GM19395 (cell line): ENCODE results near the gene VAT1.

Experiments used
- ATAC-seq: cut with Tn5 transposase; IDR thresholded peaks from one replicate; pipeline ENCODE4 v1.9.1; 2021; ENCODE audit warnings: mild to moderate bottlenecking, moderate library complexity; ENCODE audit not compliant: unreplicated experiment

The VAT1 gene

DNA sequence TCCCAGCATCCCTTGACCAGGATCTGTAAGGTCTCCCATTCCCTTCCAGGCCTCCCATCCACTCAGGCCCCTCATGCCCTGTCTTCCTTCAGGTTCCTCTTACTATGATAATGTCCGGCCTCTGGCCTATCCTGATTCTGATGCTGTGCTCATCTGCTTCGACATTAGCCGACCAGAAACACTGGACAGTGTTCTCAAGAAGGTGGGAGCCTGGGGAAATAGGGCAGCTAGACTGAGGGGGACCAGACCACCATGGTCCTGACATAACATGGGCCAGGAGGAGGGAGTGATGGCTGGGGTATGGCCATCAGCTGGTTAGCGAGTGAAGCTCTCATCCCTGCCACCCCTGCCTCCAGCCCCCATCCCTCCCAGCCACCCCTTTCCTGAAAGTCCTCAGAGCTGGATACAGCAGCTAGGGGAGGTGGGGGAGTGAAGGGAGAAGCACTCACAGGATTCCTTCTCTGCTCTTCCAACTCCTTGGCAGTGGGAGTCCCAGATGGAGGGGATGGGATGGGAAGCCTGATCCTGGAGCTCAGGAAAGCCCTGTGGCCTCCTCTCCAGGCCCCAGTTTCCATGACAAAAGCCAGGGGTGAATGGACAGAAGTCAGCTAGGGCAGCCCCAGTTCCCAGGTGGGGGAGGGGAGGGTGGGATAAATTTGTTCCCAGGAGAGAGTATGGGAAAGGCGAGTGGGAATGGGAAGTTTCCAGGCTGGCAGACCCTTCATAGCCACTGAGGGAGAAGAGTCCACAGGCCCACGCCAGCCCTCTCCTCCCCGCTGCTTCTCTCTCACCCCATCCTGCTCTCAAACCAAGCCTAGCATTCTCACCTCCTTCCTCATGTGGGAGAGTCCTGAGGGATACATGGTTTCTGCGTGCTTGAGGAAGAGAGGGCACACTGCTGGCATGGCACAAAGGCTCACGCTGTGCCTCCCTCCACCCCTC, 5.2 kb upstream of the VAT1 start:
- no peak for ATAC-seq

DNA sequence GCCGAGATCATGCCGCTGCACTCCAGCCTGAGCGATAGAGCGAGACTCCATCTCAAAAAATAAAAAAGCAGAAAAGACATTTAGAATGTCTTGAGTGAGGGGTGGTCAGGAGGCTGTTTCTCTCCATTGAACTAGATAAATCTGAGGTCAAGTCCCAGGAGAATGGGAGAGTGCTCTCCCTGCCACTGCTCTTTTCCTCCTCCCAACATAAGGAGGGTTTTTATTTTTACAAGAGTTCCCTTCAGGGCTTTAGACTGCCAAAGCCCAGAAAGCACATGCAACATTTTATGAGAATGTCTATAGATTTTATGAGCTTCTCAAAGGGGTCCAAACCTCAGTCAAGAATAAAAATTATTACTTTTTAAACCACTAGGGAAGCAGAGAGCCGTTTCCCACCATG, 4.4 kb upstream of the VAT1 start:
- ATAC-seq, result no peak

DNA sequence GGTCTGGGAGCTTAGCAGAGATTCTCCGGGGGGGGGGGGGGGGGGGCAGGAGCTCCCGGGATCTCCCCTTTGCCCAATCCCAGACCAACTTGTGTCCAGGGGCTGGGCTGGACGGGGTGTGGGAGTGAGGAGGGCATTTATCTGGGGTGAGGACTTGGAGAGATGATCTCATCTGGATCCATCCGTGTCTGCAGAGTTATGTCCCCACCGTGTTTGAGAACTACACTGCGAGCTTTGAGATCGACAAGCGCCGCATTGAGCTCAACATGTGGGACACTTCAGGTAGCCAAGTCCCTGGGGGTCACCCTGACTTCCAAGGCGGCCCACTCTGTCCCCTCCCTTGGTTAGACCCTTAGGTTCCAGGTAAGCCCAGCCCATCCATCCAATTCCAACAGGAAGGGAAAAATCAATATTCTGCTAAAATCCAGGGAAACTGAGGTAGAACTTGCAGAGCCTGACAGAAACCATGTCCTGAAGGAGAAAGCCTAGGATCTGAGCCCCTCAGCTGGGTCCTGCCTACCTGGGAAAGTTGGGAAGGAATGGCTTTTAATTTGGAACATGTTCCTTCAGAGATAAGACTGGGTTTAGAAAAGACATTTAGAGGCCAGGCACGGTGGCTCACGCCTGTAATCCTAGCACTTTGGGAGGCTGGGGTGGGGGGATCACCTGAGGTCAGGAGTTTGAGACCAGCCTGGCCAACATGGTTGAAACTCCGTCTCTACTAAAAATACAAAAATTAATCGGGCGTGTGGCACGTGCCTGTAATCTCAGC, 3.8 kb upstream of the VAT1 start:
- ATAC-seq, result no peak

DNA sequence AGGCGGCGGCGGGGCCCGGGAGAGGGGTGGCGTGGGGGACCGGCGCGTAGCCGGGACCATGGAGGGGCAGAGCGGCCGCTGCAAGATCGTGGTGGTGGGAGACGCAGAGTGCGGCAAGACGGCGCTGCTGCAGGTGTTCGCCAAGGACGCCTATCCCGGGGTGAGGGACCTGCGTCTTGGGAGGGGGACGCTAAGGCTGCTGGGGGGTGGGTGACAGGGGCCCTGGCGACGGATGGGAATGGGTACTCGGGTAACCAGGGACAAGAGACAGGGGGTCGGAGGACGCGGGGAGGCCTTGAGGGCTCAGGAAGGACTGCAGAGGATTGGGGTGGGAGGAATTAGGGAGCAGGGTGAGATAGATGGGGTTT, 3.1 kb upstream of the VAT1 start:
- ATAC-seq, result no peak

DNA sequence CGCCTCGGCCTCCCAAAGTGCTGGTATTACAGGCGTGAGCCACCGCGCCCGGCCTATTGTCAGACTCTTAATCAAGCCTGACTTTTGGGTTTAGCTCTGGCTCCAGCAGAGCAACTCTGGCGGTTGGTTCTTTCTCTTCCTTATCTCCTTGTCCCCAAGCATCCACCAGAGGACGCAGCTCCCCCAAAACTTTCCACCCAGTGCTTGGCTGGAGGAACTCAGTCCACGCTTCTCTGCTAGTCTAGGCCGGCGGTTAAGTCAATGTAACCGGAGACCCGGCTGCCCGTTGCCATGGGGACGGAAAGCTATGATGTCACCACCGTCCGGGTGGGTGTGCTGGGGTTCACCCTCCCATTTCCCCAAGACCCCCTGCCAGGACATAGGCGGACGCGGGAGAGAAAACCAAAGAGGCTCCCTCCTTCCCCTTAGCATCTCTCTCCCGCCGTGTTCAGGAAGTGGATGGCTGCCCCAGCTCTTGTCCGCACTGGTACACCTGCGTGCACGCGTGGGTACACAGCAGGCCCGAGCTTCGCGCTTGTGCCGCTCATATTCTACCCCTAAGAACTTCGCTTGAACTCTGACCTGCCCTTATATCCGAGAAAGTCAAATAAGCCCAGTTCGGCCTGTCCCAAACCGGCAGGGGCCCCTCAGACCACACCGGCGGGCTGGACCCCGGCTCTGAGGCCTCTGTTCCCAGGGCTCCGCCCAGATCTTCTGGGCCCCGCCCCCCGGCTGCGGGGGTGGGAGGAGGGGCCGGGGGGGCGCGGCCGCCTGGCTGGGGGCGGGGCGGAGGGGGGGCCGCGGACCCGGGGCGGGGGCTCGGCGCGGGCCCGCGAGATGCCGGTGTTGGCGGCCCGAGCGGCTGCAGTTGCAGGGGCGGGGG, 2.5 kb upstream of the VAT1 start, which contains the start of gene RND2:
RND2 (plus strand) TSS at position 825 of the 883 bp plus-strand sequence. CDS start 117 bp downstream, outside the sequence.
- ATAC-seq, result no peak

DNA sequence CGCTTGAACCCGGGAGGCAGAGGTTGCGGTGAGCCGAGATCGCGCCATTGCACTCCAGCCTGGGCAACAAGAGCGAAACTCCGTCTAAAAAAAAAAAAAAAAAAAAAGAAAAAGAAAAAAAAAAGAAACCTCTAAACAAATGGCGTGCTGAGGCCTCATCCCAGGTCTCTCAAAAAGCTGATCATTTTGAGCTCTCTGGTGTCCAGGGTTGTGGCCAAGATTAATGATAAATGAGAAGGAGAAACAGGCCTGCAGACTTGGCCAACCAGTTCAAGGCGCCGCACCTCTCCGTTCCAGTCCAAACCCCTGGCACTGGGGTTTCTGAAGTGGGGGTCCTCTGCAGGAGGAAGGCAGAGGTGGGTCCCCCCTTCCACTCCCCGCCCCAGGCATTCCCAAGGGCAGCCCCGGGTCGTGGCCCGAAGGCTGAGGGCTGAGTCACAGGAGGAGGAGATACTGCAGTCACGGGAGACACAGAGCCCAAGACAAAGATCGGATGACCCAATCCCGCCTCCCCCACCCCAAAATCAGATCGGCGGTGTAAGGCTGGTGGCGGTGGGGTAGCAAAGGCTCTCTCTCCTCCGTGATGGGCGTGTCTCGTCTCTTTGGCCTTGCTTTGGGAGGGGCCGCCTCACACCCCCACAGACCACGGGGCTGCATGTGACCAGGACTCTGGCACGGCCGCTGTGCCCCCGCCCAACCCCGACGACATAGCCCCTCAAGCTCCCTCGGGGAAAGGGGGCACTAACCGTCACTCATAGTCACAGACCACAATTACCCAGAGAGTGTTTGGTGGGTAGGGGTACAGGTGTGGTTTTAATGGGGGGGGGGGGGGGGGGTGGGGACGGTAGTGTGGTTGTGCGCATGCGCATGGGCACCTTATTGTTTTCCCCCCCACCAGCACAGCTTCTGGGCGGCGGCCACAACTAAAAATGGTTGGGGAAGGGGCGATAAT, 1.1 kb downstream of the VAT1 start:
- no peak for ATAC-seq

DNA sequence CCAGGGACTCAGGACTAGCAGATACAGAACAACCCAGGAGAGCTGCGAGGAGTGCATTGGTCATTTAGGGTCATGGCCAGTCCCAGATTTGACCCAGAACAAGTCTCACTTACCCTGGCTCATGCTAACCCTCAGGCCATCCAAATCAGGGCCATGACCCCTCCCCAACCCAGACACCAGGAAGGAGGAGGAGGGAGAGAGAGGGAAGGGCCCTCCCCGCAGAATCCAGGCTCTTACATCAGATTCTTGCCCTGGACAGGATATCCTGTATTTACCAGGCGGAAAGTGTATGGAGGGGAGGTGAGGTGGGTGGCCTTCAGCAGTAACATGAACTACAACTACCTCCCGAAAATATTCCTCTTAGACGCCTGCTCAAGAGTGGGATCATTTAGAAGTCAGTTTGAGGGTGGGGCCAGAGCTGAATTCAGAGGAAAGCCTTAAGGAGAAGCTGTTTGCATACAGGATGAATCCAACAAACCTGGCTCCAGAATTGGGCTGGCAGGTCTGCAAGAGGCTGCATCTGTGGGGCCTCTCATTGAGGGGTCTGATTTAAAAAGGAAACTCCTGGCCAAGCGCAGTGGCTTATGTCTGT, 2.1 kb downstream of the VAT1 start:
- no peak for ATAC-seq

DNA sequence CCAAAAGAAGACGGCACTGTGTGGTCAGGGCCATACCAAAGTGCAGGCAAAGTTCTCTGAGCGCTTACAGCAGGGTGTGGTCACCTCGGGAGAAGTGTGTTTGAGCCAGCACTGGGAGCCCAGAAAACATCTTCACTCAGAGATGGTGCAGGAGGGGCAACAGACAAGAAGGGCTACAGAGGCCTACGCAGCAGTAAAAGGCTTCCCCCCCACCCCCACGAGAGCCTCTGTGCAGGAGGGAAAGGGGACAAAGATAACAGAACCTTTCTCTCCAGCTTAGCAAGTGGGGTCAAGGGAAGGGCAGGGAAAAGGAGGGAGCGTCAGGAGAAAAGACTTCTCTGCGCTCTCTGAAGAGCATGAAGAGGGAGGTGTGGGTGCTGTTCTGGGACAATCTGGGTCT, 2.8 kb downstream of the VAT1 start:
- ATAC-seq, result no peak

DNA sequence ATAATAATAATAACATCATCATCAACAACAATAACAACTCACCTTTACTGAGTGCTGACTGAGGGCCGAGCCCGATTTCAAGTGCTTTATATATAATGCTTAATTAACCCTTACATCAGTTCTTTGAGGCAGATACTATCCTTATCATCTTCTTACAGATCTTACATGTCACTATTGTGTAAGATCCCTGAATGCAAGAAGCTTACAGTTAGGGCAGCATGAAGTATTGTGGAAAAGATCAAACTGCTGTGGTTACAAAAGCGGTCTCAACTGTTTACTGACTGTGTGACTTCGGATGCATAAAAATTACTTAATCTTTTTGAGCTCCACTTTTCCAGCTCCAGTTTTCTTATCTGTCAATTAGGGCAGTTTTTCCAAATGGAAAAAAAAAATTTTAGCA, 3.3 kb downstream of the VAT1 start:
- no peak for ATAC-seq

DNA sequence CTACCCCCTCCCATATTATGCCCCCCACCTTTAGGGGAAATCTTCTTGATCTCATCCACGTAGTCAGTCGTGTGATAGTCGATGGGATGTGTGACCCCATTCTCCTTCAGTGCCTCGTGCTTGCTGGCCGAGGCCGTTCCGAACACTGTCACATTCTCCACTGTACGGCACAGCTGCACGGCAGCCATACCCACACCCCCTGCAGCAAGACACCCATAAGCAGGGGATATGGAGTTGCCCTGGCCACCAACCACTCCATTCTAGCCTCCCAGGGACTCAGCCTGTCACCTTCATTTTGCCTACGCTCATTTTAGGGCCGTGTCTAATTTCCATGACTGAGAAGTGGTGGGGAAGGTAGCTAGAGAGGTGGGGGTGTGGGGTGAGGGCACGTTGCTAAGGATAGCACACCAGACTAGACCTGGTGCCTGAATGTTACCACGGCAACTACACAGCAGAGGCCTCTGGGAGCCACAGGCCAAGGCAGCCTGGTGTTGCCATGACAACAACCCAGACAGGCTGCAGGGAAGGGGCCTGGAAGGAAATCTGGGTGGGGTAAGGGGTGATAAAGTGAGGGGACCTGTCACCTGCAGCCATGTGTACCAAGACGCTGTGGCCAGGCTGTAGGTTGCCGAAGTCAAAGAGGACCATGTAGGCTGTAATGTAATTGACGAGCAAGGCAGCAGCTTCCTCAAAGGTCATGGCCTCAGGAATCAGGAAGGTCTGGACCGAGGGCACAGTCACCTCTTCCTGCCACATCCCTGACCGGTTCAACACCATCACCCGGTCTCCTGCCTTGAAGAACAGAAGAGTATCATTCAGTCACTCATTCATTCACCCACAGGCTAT, 4.0 kb downstream of the VAT1 start:
- ATAC-seq, result no peak

DNA sequence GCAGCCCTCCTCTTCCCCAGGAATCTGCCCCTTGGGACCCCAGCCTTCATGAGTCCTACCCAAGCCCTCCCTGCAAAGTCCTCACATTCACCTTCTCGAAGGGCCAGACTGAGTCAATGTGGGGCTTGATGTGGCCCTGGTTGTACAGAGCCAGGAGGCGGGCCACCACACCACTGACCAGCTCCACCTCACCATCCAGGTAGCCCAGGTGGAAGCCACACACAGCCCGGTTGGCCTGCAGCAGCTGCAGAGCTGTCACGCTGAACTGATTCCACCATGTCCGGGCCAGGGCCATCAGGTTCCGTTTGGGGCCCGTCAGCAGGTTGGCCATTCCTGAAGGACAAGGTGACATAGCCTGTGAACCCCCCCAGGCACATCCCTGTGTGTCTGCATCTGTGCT, 6.0 kb downstream of the VAT1 start:
- no peak for ATAC-seq

DNA sequence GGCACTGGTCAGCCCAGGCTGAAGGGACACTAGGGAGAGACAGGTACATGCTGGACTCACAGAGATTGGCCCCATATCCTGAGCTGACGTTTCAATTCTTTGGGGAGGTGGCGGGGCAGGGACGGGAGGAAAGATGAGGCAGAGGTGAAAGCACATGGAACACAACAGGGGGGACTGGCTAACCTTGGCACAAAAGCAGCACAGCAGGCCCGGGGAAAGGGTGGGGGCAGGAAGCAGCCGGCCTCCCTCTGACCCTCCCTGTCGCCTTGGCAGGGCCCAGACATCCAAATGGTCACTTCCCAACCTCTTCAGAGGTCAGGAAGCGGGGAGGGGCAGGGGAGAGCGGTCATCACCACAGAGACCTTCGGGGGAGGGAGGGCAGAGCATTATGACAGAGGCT, 6.6 kb downstream of the VAT1 start:
- no peak for ATAC-seq

DNA sequence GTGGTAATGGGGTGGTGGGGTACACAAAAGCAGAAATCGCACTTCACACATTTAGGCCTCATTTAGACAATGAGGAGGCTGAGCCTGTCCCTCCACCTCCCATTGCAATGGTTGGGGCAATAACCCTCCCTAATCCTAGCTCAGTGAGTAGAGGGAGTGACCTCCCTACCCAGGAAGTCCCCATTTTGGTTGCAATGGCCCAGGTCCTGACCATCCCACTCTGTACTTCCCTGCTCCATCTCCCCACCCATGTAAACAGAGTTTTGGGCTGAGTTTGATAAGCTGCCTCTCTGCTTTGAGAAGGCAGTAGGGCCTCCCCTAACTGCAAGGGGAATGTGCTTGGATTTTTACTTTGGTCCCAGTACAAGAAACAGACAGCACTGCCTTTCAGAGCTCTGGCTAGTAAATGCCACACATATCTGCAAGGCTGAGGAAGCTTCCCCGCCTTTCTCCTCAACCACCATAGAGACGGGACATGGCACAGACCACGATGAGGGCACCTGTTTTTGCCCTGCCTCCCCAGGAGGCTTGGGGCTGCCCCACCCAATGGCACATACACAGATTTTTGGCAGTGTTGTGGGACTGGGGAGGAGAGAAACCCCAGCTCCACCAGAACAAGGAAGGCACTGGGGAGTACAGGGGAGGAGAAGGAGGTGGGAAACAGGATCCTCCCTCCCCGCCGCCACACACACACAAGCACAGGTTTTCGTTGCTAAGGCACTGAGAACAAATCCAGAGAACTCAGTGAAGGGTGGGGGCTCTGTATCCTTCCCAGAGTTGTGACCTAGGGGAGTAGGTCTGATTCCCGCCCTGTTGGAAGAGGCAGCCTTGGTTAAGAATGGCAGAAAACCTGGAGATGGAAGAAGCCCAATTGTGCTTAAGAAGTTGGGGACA, 7.3 kb downstream of the VAT1 start:
- ATAC-seq, result no peak

DNA sequence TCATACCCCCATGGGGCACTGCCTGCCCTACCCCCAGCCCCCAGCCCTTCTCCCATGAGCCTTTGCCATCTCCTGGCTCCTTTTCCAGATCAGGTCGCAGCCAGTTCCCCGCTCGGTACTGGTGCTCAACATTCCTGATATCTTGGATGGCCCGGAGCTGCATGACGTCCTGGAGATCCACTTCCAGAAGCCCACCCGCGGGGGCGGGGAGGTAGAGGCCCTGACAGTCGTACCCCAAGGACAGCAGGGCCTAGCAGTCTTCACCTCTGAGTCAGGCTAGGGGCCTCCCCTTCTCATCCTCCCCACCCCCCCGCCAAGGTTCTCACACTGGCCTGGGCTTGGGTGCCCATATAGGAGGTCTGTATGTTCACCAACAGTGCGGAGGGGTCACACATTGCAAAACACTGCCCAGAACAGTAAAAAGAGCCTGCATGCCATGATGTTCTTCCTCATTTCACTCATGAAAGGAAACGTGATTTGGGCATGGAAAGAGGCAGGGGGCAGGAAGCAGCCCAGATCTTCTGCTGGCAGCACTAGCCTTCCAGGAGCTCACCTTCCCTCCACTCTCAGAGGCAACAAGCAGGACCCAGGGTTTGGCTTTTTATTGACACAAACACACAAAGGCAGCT, 8.1 kb downstream of the VAT1 start:
- no peak for ATAC-seq

DNA sequence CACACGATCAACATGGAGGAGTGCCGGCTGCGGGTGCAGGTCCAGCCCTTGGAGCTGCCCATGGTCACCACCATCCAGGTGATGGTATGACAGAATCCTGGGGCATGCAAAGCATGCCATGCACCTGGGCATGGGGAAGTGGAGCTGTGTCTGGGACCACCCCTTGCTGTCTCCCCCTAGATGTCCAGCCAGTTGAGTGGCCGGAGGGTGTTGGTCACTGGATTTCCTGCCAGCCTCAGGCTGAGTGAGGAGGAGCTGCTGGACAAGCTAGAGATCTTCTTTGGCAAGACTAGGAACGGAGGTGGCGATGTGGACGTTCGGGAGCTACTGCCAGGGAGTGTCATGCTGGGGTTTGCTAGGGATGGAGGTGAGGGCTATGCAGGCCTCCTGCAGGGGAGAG, 8.9 kb downstream of the VAT1 start:
- ATAC-seq, result no peak

DNA sequence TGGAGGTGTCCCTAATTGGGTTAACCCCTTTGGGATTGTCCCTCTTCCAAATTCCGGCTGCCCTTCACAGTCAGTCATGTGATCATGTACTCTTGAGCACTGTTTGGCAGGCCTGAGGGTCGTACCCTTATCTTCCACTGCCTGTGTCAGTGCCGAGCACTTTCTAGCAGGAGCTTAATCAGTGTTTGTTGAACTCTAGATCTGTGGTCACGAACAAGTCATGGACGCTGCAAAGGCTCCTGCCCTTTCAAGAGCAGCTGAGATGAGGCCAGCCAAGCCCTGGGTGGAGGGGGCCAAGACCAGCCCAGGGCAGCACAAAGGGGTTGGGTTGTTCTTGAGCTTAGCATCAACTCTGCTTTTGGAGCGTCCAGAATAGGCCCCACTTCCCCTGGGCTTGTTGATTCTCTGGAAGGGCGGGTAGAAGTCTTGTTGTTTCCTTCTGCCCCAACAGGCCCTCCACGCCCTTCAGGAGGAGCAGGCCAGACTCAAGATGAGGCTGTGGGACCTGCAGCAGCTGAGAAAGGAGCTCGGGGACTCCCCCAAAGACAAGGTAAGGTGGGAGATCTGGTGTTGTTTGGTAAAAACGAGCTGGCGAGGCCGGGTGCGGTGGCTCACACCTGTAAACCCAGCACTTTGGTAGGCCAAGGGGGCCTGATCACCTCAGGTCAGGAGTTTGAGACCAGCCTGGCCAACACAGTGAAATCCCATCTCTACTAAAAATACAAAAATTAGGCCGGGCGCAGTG, 10.3 kb downstream of the VAT1 start:
- ATAC-seq, result no peak
